Measurements from ENCODE around the gene GPR160.

The GPR160 gene

DNA sequence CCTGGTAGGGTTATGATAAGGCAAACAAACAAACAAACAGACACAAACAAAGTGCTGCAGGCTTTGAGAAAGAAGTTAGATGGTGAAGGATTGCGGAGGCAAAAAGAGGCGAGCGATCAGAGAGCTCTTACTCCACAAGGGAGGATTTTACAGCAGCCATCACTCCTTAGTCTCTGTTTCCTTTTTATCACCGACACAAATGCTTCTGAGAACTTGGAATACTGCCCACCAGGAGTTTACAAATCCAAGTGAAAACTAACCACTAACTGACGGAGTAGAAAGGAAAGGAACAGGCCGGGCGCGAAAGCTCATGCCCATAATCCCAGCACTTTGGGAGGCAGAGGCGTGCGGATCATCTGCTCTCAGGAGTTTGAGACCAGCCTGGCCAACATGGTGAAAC, 35.6 kb upstream of the GPR160 start:
- Histone ChIP-seq H3K4me2 (ENCODE audit: low read length) (no peak overlapping the region), H3K27ac (no peak overlapping the region), H3K9ac (no peak overlapping the region), H3K9me3 (ENCODE audit: control insufficient read depth, low read length) (no peaks in the 10 kb centered on the region), H3K79me2 (no peaks in the 10 kb centered on the region), H3K36me3 (ENCODE audit: control insufficient read depth, insufficient read depth, low read length) (no peaks in the 10 kb centered on the region), H3K4me1 (no peaks in the 10 kb centered on the region), H3K4me3 (ENCODE audit: low read depth, low read length) (no peak overlapping the region), H3K27me3 (ENCODE audit: control insufficient read depth, insufficient read depth, low read length) (no peaks in the 10 kb centered on the region), H2AFZ (no peak overlapping the region)
- TF ChIP-seq, protein P1, sequence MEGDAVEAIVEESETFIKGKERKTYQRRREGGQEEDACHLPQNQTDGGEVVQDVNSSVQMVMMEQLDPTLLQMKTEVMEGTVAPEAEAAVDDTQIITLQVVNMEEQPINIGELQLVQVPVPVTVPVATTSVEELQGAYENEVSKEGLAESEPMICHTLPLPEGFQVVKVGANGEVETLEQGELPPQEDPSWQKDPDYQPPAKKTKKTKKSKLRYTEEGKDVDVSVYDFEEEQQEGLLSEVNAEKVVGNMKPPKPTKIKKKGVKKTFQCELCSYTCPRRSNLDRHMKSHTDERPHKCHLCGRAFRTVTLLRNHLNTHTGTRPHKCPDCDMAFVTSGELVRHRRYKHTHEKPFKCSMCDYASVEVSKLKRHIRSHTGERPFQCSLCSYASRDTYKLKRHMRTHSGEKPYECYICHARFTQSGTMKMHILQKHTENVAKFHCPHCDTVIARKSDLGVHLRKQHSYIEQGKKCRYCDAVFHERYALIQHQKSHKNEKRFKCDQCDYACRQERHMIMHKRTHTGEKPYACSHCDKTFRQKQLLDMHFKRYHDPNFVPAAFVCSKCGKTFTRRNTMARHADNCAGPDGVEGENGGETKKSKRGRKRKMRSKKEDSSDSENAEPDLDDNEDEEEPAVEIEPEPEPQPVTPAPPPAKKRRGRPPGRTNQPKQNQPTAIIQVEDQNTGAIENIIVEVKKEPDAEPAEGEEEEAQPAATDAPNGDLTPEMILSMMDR (IDR thresholded peaks at IDR 0.05): no peak

DNA sequence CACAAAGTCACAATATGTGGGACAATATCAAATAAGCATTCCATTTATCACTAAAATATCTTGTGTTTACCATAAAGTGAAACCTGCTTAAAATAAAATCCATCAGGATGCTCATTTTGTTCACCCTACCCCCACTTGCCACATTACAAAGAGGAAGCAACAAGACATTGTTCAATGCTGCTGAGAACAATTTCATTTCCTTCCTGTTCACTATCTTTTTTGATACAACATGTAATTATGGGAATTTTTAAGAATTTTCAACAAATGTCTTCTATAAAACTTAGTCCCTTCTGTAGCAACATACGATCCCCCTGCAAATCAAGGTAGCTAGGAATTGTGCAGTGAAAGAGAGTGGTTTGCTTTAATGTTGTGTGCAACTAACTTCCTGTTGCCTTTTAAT, 34.9 kb upstream of the GPR160 start:
- H3K9me3 ChIP-seq (ENCODE audit: control insufficient read depth, low read length): no peaks in the 10 kb centered on the region
- H3K4me2 ChIP-seq (ENCODE audit: low read length): no peak overlapping the region
- H3K4me3 ChIP-seq (ENCODE audit: low read depth, low read length): no peak overlapping the region
- no peak overlapping the region for H2AFZ ChIP-seq
- H3K9ac ChIP-seq: no peak overlapping the region
- H3K27me3 ChIP-seq (ENCODE audit: control insufficient read depth, insufficient read depth, low read length): no peaks in the 10 kb centered on the region
- no peaks in the 10 kb centered on the region for H3K36me3 ChIP-seq (ENCODE audit: control insufficient read depth, insufficient read depth, low read length)
- TF ChIP-seq, protein P1 (IDR thresholded peaks at IDR 0.05): no peak
- no peaks in the 10 kb centered on the region for H3K4me1 ChIP-seq
- H3K27ac ChIP-seq: no peak overlapping the region
- no peaks in the 10 kb centered on the region for H3K79me2 ChIP-seq

DNA sequence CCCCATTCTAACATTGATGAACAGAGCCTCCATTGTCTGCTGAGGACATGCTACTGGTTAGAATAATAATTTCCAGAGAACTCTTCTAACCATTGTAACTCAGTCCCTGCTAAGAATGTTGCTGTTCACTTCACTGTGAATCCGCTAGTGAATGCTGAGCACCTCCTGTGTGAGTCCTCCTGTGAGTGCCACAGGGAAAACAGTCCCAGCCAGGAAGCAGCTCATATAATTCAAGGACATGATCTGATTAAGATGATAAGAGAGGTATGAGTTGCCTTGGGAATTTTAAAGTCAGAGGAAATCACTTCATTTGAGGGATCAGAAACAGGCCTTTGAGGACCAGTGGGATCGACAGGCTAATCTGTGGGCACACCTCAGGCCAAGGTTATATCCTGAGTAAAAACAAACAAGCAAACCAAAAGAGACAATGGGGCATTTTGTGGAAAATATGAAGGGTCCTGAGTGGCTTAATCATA, 33.9 kb upstream of the GPR160 start:
- Histone ChIP-seq H3K27me3 (ENCODE audit: control insufficient read depth, insufficient read depth, low read length) (no peaks in the 10 kb centered on the region), H3K4me1 (no peaks in the 10 kb centered on the region), H3K79me2 (no peaks in the 10 kb centered on the region), H3K4me3 (ENCODE audit: low read depth, low read length) (no peak overlapping the region), H3K4me2 (ENCODE audit: low read length) (no peak overlapping the region), H3K36me3 (ENCODE audit: control insufficient read depth, insufficient read depth, low read length) (no peaks in the 10 kb centered on the region), H3K9me3 (ENCODE audit: control insufficient read depth, low read length) (no peaks in the 10 kb centered on the region), H3K27ac (no peak overlapping the region), H2AFZ (no peak overlapping the region), H3K9ac (no peak overlapping the region)
- TF ChIP-seq, protein P1 (IDR thresholded peaks at IDR 0.05): no peak

DNA sequence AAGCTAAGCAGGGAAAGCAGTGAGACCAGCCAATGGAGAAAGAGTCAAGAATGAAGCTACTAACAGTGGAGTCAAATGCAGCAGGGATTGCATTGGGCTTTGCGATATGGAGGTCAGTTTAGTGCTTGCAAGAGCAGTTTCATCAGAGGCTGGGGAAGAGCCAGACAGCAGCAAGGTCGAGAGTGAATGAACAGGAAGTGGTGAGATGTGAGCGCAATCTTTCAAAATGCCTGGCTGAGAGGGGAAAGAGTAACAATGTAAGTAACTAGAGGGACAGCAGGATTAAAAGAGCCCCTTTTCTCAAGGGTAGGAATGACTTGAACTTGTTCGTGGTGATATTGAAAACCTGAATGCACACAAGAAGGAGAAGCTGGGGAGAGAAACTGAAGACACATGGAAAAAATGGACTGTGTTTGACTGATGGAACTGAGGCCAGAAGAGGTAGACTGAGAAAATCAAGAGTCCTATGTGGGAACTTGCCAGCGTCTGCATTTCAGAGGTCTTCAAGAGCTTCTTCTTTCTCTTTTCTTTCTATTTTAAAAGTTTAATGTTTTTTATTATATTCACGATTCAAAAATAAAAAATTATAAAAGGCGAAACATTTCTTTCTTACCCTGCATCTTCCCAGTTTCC, 30.6 kb upstream of the GPR160 start:
- Histone ChIP-seq H3K79me2 (no peaks in the 10 kb centered on the region), H3K4me3 (ENCODE audit: low read depth, low read length) (no peak overlapping the region), H3K36me3 (ENCODE audit: control insufficient read depth, insufficient read depth, low read length) (no peaks in the 10 kb centered on the region), H3K27me3 (ENCODE audit: control insufficient read depth, insufficient read depth, low read length) (no peaks in the 10 kb centered on the region), H3K9ac (no peak overlapping the region), H3K9me3 (ENCODE audit: control insufficient read depth, low read length) (no peaks in the 10 kb centered on the region), H3K27ac (no peak overlapping the region), H3K4me2 (ENCODE audit: low read length) (no peak overlapping the region), H2AFZ (no peak overlapping the region), H3K4me1 (no peaks in the 10 kb centered on the region)
- TF ChIP-seq, protein P1 (IDR thresholded peaks at IDR 0.05): no peak

DNA sequence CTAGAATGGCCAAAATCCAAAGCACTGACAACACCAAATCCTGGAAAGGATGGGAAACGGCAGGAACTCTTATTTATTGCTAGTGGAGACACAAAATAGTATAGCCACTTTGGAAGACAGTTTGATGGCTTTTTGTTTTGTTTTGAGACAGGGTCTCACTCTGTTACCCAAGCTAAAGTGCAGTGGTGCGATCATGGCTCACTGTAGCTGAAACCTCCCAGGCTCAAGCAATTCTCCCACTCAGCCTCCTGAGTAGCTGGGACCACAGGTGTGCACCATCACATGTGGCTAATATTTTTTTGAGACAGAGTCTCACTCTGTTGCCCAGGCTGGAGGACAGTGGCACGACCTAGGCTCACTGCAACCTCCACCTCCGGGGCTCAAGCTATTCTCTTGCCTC, 27.3 kb upstream of the GPR160 start:
- H3K4me3 ChIP-seq (ENCODE audit: low read depth, low read length): no peak overlapping the region
- no peaks in the 10 kb centered on the region for H3K36me3 ChIP-seq (ENCODE audit: control insufficient read depth, insufficient read depth, low read length)
- TF ChIP-seq, protein P1 (IDR thresholded peaks at IDR 0.05): no peak
- H3K4me2 ChIP-seq (ENCODE audit: low read length): no peak overlapping the region
- H3K27ac ChIP-seq: no peak overlapping the region
- no peaks in the 10 kb centered on the region for H3K9me3 ChIP-seq (ENCODE audit: control insufficient read depth, low read length)
- no peaks in the 10 kb centered on the region for H3K4me1 ChIP-seq
- no peak overlapping the region for H3K9ac ChIP-seq
- no peak overlapping the region for H2AFZ ChIP-seq
- H3K79me2 ChIP-seq: no peaks in the 10 kb centered on the region
- no peaks in the 10 kb centered on the region for H3K27me3 ChIP-seq (ENCODE audit: control insufficient read depth, insufficient read depth, low read length)

Data from parathyroid adenoma (tissue), 2 donors.